ENCODE measurements around the gene GPC6. TPM values are rescaled to one million over a fixed set of nuclear protein-coding genes. Genes with fewer than 3 reads are reported as not detected.

Gene GPC6
- total and polyA plus RNA-seq, 2 donors (not counting 3 experiments of a cell fraction or from before 2014, with no cell fraction given): 0.01 TPM; not detected in 1

DNA sequence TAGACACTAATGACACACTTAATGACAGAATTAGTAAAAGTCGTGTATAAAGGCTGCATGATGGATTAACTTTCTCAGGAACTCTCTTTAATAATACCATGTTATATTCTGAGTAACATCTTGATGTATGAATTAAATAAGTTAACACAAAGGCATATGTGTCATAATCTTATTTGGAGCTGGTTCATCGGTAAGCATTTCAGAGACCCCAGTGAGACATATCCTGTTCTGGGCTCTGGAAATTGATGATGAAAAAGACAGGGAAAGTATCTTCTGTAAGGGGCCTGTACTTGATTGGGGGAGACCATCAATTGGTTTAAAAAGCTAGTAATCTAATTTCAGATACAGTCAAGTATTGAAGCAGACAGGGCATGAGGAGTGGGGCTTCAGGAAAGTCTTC lies 547.9 kb downstream of the GPC6 start:
- Histone ChIP-seq H3K9me3 (replicated peaks; ENCODE audit: control insufficient read depth, insufficient read depth, low read length) (no peaks in the 10 kb centered on the region), H3K4me2 (ENCODE audit: insufficient read depth, low read length) (no peak overlapping the region), H4K20me1 (replicated peaks; ENCODE audit: control insufficient read depth, extremely low read depth, insufficient read depth, low read length) (no peaks in the 10 kb centered on the region), H3K27me3 (ENCODE audit: control insufficient read depth in 2 of 2, insufficient read depth in 2 of 2, low read length in 2 of 2) (no peaks in the 10 kb centered on the region), H3K9ac (replicated peaks; ENCODE audit: extremely low read depth, insufficient read depth, low read length) (no peak overlapping the region), H3K79me2 (ENCODE audit: control insufficient read depth, insufficient read depth, low read length) (no peaks in the 10 kb centered on the region), H3K9me1 (replicated peaks; ENCODE audit: control insufficient read depth, extremely low read depth, insufficient read depth, low read length) (no peaks in the 10 kb centered on the region), H3K36me3 (ENCODE audit: control insufficient read depth in 2 of 2, extremely low read depth in 1 of 2, insufficient read depth in 2 of 2, low read length in 2 of 2) (no peaks in the 10 kb centered on the region), H3K4me3 (replicated peaks in 1 of 3; ENCODE audit: insufficient read depth in 1 of 3, low read depth in 1 of 3, low read length in 3 of 3) (no peak overlapping the region), H3K4me1 (ENCODE audit: control insufficient read depth, extremely low read depth, insufficient read depth, low read length) (no peaks in the 10 kb centered on the region), H3K27ac (ENCODE audit: insufficient read depth, low read depth, low read length) (no peak overlapping the region), H2AFZ (ENCODE audit: low read depth, low read length) (no peak overlapping the region)
- ChIA-PET CTCF (no interaction called here), POLR2A (no interaction called here)
- TF ChIP-seq FOS (IDR thresholded peaks at IDR 0.05; ENCODE audit: borderline replicate concordance, insufficient read depth, low read length) (no peak), JUN (IDR thresholded peaks at IDR 0.05; ENCODE audit: borderline replicate concordance, insufficient read depth, insufficient read length, low read depth) (no peak), EZH2 (IDR thresholded peaks at IDR 0.05; ENCODE audit: borderline replicate concordance, low read depth, low read length, severe bottlenecking) (no peak), POLR2A (IDR thresholded peaks at IDR 0.05; ENCODE audit: low read depth, low read length) (no peak)
- dilution Hi-C loops (cut with MboI; ENCODE audit: extremely low pct_ligation_motif_present, low sequenced_read_pairs): no loop called here
- DNase-seq (ENCODE audit: low read depth, low spot score) (no peak), FAIRE-seq (no peak)
- intact Hi-C loops (cut with micrococcal nuclease): no loop called here
- no TSS peak for BruUV-seq (replicated peaks)

DNA sequence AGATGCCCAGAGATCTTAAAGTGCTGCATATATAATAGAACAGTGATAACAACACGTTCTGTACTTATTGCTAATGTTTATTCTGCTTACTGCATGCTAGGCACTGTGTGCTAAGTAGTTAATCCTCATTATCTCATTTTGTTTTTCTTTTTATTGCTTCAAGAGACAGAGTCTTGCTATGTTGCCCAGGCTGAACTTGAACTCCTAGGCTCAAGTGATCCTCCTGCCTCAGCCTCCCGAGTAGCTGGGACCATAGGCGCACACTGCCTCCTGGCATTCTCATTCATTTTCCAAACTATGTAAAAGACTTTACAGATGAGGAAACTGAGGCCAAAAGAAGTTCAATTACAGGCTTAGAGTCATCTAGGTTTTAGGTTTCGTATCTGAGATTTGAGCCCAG lies 548.4 kb downstream of the GPC6 start:
- no TSS peak for BruUV-seq (replicated peaks)
- ChIA-PET CTCF (no interaction called here), POLR2A (no interaction called here)
- Histone ChIP-seq H3K4me3 (replicated peaks in 1 of 3; ENCODE audit: insufficient read depth in 1 of 3, low read depth in 1 of 3, low read length in 3 of 3) (no peak overlapping the region), H3K9me3 (replicated peaks; ENCODE audit: control insufficient read depth, insufficient read depth, low read length) (no peaks in the 10 kb centered on the region), H3K9me1 (replicated peaks; ENCODE audit: control insufficient read depth, extremely low read depth, insufficient read depth, low read length) (no peaks in the 10 kb centered on the region), H3K9ac (replicated peaks; ENCODE audit: extremely low read depth, insufficient read depth, low read length) (no peak overlapping the region), H3K27me3 (ENCODE audit: control insufficient read depth in 2 of 2, insufficient read depth in 2 of 2, low read length in 2 of 2) (no peaks in the 10 kb centered on the region), H4K20me1 (replicated peaks; ENCODE audit: control insufficient read depth, extremely low read depth, insufficient read depth, low read length) (no peaks in the 10 kb centered on the region), H2AFZ (ENCODE audit: low read depth, low read length) (no peak overlapping the region), H3K4me2 (ENCODE audit: insufficient read depth, low read length) (no peak overlapping the region), H3K79me2 (ENCODE audit: control insufficient read depth, insufficient read depth, low read length) (no peaks in the 10 kb centered on the region), H3K27ac (ENCODE audit: insufficient read depth, low read depth, low read length) (no peak overlapping the region), H3K4me1 (ENCODE audit: control insufficient read depth, extremely low read depth, insufficient read depth, low read length) (no peaks in the 10 kb centered on the region), H3K36me3 (ENCODE audit: control insufficient read depth in 2 of 2, extremely low read depth in 1 of 2, insufficient read depth in 2 of 2, low read length in 2 of 2) (no peaks in the 10 kb centered on the region)
- intact Hi-C loops (cut with micrococcal nuclease) (no loop called here), dilution Hi-C loops (cut with MboI; ENCODE audit: extremely low pct_ligation_motif_present, low sequenced_read_pairs) (no loop called here)
- no peak for DNase-seq (ENCODE audit: low read depth, low spot score)
- TF ChIP-seq JUN (IDR thresholded peaks at IDR 0.05; ENCODE audit: borderline replicate concordance, insufficient read depth, insufficient read length, low read depth) (no peak), MYC (IDR thresholded peaks at IDR 0.05; ENCODE audit: low read depth, low read length) (no peak), POLR2AphosphoS5 (IDR thresholded peaks at IDR 0.05; ENCODE audit: insufficient read depth, low read depth, low read length) (no peak), FOS (IDR thresholded peaks at IDR 0.05; ENCODE audit: borderline replicate concordance, insufficient read depth, low read length) (no peak), EZH2 (IDR thresholded peaks at IDR 0.05; ENCODE audit: borderline replicate concordance, low read depth, low read length, severe bottlenecking) (no peak), GATA2 (IDR thresholded peaks at IDR 0.05; ENCODE audit: insufficient read depth, insufficient read length, low read depth, low read length) (no peak), POLR2A (IDR thresholded peaks at IDR 0.05; ENCODE audit: low read depth, low read length) (no peak)
- TF ChIP-seq, protein P1, sequence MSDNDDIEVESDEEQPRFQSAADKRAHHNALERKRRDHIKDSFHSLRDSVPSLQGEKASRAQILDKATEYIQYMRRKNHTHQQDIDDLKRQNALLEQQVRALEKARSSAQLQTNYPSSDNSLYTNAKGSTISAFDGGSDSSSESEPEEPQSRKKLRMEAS (IDR thresholded peaks at IDR 0.05; ENCODE audit: insufficient read depth, insufficient read length): no peak
- TF ChIP-seq, protein P2, sequence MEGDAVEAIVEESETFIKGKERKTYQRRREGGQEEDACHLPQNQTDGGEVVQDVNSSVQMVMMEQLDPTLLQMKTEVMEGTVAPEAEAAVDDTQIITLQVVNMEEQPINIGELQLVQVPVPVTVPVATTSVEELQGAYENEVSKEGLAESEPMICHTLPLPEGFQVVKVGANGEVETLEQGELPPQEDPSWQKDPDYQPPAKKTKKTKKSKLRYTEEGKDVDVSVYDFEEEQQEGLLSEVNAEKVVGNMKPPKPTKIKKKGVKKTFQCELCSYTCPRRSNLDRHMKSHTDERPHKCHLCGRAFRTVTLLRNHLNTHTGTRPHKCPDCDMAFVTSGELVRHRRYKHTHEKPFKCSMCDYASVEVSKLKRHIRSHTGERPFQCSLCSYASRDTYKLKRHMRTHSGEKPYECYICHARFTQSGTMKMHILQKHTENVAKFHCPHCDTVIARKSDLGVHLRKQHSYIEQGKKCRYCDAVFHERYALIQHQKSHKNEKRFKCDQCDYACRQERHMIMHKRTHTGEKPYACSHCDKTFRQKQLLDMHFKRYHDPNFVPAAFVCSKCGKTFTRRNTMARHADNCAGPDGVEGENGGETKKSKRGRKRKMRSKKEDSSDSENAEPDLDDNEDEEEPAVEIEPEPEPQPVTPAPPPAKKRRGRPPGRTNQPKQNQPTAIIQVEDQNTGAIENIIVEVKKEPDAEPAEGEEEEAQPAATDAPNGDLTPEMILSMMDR (IDR thresholded peaks at IDR 0.05; ENCODE audit: extremely low read depth in 1 of 2, insufficient read depth in 1 of 2, low read depth in 1 of 2, low read length in 2 of 2): no peak
- FAIRE-seq: no peak

All from endothelial cell of umbilical vein (primary cell).